Stomach (tissue), 9 donors: Measurements from ENCODE around the gene FOXP2. TPM values are rescaled to one million over a fixed set of nuclear protein-coding genes. Genes with fewer than 3 reads are reported as not detected.

Experiments
- DNase-seq, 2 donors: peaks; one replicate each; pipeline versions ENCODE4 v3.0.0 to v3.0.0-alpha.2; 2013 to 2019
- H3K27ac ChIP-seq, 5 donors: fragments of 200-600 bp in 4 of 5; sonication (generic) in 4 of 5; one replicate each; pipeline ENCODE4 v1.5.1; 2013 to 2019; ENCODE audit warnings: mild to moderate bottlenecking in 1 of 5, moderate library complexity in 1 of 5
- H3K27me3 ChIP-seq, 3 donors: fragments of 200-600 bp; sonication (generic); one replicate each; pipeline ENCODE4 v1.5.1; 2017 to 2019; ENCODE audit warnings: mixed run types in 1 of 3
- H3K36me3 ChIP-seq, 4 donors: fragments of 200-600 bp; sonication (generic); 1 replicate in 3 of 4; 2 replicates in 1 of 4; pipeline ENCODE4 v1.5.1; 2016 to 2019
- H3K4me1 ChIP-seq, 4 donors: fragments of 200-600 bp; sonication (generic); one replicate each; pipeline ENCODE4 v1.5.1; 2016 to 2019
- H3K4me3 ChIP-seq, 4 donors: fragments of 200-600 bp; sonication (generic) in 3 of 4; one replicate each; pipeline ENCODE4 v1.5.1; 2016 to 2019; ENCODE audit warnings: mild to moderate bottlenecking in 1 of 4
- H3K9me3 ChIP-seq, 4 donors: fragments of 200-600 bp; sonication (generic); one replicate each; pipeline ENCODE4 v1.5.1; 2016 to 2019
- EP300 ChIP-seq: sonication (generic); formaldehyde crosslinking; IDR thresholded peaks from one replicate; pipeline ENCODE4 v1.6.1; 2017; ENCODE audit warnings: antibody characterized with exemption
- POLR2A ChIP-seq, 4 donors: fragments of 450-650 bp; IDR thresholded peaks; one replicate each; pipeline ENCODE4 v1.6.1; 2016; ENCODE audit warnings: antibody characterized with exemption in 4 of 4, control low read depth in 2 of 4, mild to moderate bottlenecking in 1 of 4, moderate library complexity in 1 of 4
- POLR2AphosphoS5 ChIP-seq, 3 donors: sonication (generic); formaldehyde crosslinking; IDR thresholded peaks; one replicate each; pipeline ENCODE4 v1.6.1; 2016; ENCODE audit warnings: antibody characterized with exemption in 3 of 3
- WGBS, 5 donors: extraction: QIAGEN DNeasy Blood & Tissue Kit in 3 of 5; methylation state at CpG; one replicate each; pipeline versions ENCODE4 v1.1.5 to v1.1.7; 2013 to 2018; 5-methylcytosine and 5-hydroxymethylcytosine counted together
- intact Hi-C: fragments of 100-400 bp; cut with DNase I; formaldehyde crosslinking; loops from one replicate; pipeline ENCODE4 v1.15.1; 2023; ENCODE audit warnings: low total_unique reads
- polyA plus RNA-seq, 3 donors: library from polyadenylated mRNA; stranded (reverse); fragments of 200-250 nt; gene quantifications; one replicate each; pipeline ENCODE4 v1.2.3, GENCODE V29; 2013
- total RNA-seq, 5 donors: library from RNA; depleted of rRNA; stranded (reverse); fragments of >200 nt; gene quantifications; one replicate each; pipeline versions ENCODE4 v1.1.0 to v1.2.3, GENCODE V29; 2014 to 2016
- TF ChIP-seq, protein P1 (sequence below), 7 experiments: fragments of 450-650 bp in 4 of 7; fragments of 200-600 bp in 3 of 7; sonication (generic) in 3 of 7; IDR thresholded peaks; one replicate each; pipeline ENCODE4 v1.5.1; 2016 to 2019; ENCODE audit warnings: antibody characterized with exemption in 7 of 7, control low read depth in 2 of 7, mild to moderate bottlenecking in 1 of 7
- donor health status: healthy with polysubstance abuse.
- donor health status: Bipolar disorder and iron deficiency.
- donor health status: healthy.

Gene FOXP2
- total and polyA plus RNA-seq, 8 donors: 0.92 to 51.6 (median 7.1) TPM

DNA sequence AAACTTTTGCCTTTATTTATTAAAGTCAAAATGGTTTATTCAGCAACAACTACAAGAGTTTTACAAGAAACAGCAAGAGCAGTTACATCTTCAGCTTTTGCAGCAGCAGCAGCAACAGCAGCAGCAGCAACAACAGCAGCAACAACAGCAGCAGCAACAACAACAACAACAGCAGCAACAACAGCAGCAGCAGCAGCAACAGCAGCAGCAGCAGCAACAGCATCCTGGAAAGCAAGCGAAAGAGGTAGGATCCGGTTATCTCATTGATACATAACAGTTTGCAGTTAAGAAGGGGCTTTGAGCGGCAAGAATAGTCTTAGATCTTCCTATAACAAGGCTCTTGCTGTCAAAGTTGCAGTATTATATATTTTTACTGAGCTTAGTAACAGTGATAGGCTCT, 215.1 kb downstream of the FOXP2 start:
- TF ChIP-seq EP300 (no peak), POLR2AphosphoS5 (IDR thresholded peaks at IDR 0.05) (no peak), POLR2A (IDR thresholded peaks at IDR 0.05) (no peak)
- TF ChIP-seq, protein P1, sequence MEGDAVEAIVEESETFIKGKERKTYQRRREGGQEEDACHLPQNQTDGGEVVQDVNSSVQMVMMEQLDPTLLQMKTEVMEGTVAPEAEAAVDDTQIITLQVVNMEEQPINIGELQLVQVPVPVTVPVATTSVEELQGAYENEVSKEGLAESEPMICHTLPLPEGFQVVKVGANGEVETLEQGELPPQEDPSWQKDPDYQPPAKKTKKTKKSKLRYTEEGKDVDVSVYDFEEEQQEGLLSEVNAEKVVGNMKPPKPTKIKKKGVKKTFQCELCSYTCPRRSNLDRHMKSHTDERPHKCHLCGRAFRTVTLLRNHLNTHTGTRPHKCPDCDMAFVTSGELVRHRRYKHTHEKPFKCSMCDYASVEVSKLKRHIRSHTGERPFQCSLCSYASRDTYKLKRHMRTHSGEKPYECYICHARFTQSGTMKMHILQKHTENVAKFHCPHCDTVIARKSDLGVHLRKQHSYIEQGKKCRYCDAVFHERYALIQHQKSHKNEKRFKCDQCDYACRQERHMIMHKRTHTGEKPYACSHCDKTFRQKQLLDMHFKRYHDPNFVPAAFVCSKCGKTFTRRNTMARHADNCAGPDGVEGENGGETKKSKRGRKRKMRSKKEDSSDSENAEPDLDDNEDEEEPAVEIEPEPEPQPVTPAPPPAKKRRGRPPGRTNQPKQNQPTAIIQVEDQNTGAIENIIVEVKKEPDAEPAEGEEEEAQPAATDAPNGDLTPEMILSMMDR (IDR thresholded peaks at IDR 0.05): no peak
- intact Hi-C loops: no loop called here
- Histone ChIP-seq H3K9me3 (no peaks in the 10 kb centered on the region), H3K4me1 (no peaks in the 10 kb centered on the region), H3K4me3 (no peak overlapping the region), H3K36me3 (peaks cover 0 to 4% (median 0%) of the 10 kb centered on the region in 4 donors), H3K27ac (no peak overlapping the region), H3K27me3 (no peaks in the 10 kb centered on the region)
- WGBS, 5 donors: 79 to 90% (median 82%) methylated on average over 3 of the region's 3 CpGs
- no peak for DNase-seq

DNA sequence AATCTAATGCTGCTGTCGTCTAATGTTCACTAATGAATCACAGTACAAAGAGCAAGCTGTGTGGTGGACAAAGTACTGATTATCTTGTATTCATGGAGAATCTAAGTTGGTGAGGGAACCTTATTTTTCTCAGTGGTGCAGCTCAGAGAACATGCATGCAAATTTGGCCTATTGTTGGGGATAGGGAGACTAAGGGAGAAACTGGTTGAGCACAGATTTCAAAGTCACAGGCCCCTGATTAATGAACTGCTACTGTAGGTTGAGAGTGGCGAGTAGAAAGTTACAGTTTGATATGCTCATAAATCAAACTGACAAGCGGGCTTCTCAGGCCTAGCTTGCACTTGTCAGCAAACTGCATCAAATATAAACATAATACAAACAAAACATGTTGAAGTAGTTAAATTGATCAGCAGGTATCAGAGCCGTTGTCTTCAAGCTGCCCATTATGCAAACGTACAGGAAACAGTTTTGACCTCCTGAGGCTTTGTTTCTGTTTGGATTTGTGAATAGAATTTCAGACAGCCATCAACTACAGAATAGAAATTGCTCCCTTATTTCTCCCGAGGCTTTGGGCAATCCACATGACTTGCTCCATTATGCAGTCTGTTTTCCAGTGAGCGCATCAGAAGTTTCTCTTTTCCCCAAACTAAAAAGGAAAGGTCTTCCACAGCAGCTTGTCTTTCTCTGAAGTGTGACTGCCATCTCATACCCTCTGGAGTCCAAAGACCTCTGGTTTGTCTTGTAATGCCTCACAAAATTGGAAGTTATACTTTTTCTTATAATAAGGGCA, 215.8 kb downstream of the FOXP2 start:
- no peaks in the 10 kb centered on the region for H3K9me3 ChIP-seq
- intact Hi-C loops: no loop called here
- H3K27ac ChIP-seq: no peak overlapping the region
- H3K4me1 ChIP-seq: no peaks in the 10 kb centered on the region
- TF ChIP-seq POLR2AphosphoS5 (IDR thresholded peaks at IDR 0.05) (no peak), EP300 (no peak), POLR2A (IDR thresholded peaks at IDR 0.05) (no peak)
- TF ChIP-seq, protein P1 (IDR thresholded peaks at IDR 0.05): no peak
- H3K27me3 ChIP-seq: no peaks in the 10 kb centered on the region
- WGBS, 5 donors: 52 to 64% (median 55%) methylated on average over 7 of the region's 7 CpGs
- no peak for DNase-seq
- peaks cover 0 to 4% (median 0%) of the 10 kb centered on the region in 4 donors for H3K36me3 ChIP-seq
- no peak overlapping the region for H3K4me3 ChIP-seq

DNA sequence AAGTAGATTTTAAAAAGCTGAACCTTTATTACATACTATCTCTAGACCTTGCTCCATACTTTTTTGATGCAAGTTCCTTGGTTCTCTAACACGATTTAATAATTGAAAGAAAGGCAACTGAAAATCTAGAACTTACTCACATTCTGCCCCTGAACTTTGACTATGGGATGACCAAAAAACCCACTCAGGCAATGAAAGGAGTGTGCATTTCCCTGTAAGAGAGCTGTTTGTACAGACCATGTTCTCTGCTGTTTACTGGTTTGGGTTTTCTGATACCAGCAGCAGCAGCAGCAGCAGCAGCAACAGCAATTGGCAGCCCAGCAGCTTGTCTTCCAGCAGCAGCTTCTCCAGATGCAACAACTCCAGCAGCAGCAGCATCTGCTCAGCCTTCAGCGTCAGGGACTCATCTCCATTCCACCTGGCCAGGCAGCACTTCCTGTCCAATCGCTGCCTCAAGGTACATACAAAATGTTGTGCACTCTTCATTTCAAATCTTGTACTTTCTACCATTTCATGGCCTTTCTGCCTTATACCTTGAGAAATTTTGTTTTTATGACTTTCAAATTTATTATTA, 216.7 kb downstream of the FOXP2 start:
- H3K4me1 ChIP-seq: no peaks in the 10 kb centered on the region
- H3K4me3 ChIP-seq: no peak overlapping the region
- DNase-seq: peak in 1 of 2 donors; percentile 23
- 73 to 85% (median 82%) methylated on average over 3 of the region's 3 CpGs for WGBS, 5 donors
- peaks cover 0 to 4% (median 0%) of the 10 kb centered on the region in 4 donors for H3K36me3 ChIP-seq
- no peak overlapping the region for H3K27ac ChIP-seq
- H3K9me3 ChIP-seq: no peaks in the 10 kb centered on the region
- intact Hi-C loops: no loop called here
- TF ChIP-seq, protein P1 (IDR thresholded peaks at IDR 0.05): no peak
- TF ChIP-seq POLR2A (IDR thresholded peaks at IDR 0.05) (no peak), EP300 (no peak), POLR2AphosphoS5 (IDR thresholded peaks at IDR 0.05) (no peak)
- H3K27me3 ChIP-seq: no peaks in the 10 kb centered on the region

DNA sequence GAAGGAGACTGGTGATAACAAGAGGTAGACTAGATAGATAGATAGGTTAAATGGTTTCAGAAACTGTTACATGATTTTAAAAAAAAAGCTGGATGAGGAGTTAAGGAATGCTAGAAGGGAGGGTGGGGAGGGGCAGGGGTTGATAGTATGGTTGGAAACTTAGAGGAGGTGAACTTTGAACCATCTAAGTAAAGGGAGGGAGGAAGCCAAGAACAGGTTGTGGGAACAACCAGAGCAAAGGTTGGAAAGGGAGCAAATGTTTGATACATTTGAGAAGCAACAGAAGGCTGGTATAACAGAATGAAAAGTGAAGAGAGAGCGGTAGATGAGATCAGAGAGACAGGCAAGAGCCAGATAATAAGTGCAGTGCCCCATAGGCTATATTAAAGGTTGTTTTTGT, 224.8 kb downstream of the FOXP2 start:
- DNase-seq: no peak
- WGBS, 5 donors: 80 to 97% (median 93%) methylated on average over 1 of the region's 1 CpG
- no peaks in the 10 kb centered on the region for H3K9me3 ChIP-seq
- H3K27me3 ChIP-seq: no peaks in the 10 kb centered on the region
- no peak overlapping the region for H3K4me3 ChIP-seq
- intact Hi-C loops: no loop called here
- H3K27ac ChIP-seq: no peak overlapping the region
- no peaks in the 10 kb centered on the region for H3K4me1 ChIP-seq
- no peaks in the 10 kb centered on the region for H3K36me3 ChIP-seq
- TF ChIP-seq EP300: no peak
- TF ChIP-seq POLR2AphosphoS5 (IDR thresholded peaks at IDR 0.05): no peak

DNA sequence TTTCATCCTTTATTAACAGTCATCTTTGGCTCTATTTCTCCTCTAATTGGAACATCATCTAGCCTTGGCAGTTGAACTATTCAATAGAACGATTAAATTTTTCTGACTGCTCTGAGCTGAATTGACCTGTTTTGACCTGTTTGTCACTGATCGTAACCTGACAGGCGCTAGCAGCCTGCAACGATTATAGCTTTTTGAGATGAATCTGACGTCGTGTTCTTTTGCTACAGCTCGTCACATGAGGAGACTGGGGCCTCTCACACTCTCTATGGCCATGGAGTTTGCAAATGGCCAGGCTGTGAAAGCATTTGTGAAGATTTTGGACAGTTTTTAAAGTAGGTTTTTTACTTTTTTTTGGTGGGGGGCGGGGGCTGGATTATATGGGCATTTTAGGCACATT, 229.8 kb downstream of the FOXP2 start:
- Histone ChIP-seq H3K27me3 (no peaks in the 10 kb centered on the region), H3K4me3 (no peak overlapping the region), H3K4me1 (no peaks in the 10 kb centered on the region), H3K36me3 (no peaks in the 10 kb centered on the region), H3K9me3 (no peaks in the 10 kb centered on the region), H3K27ac (no peak overlapping the region)
- TF ChIP-seq POLR2AphosphoS5 (IDR thresholded peaks at IDR 0.05): no peak
- TF ChIP-seq POLR2A (IDR thresholded peaks at IDR 0.05): no peak
- TF ChIP-seq EP300: no peak
- TF ChIP-seq, protein P1 (IDR thresholded peaks at IDR 0.05): no peak
- 73 to 83% (median 80%) methylated on average over 8 of the region's 8 CpGs for WGBS, 5 donors
- intact Hi-C loops: no loop called here
- no peak for DNase-seq
